NCI-H1436 treated with DMSO at 0.1 percent for 48 hours (cell line): ENCODE data around the gene TGFA.

Experiments
- DNase-seq: peaks from one replicate; lab custom pipeline; 2025; lab: John Stamatoyannopoulos, UW

The TGFA gene

GRCh38 chr2:70552501-70553333 is 909 bp downstream of the TGFA start:
- DNase-seq, result no peak

- no peak for DNase-seq
Measured at GRCh38 chr2:70551167-70551566, 2.5 kb downstream of the TGFA start.

GRCh38 chr2:70549962-70550361 is 3.7 kb downstream of the TGFA start:
- no peak for DNase-seq

GRCh38 chr2:70549064-70549710 is 4.4 kb downstream of the TGFA start:
- no peak for DNase-seq

- DNase-seq, result no peak
Measured at GRCh38 chr2:70548233-70548632, 5.4 kb downstream of the TGFA start.

GRCh38 chr2:70546885-70547284 is 6.7 kb downstream of the TGFA start:
- DNase-seq, result no peak

GRCh38 chr2:70546376-70546775 is 7.2 kb downstream of the TGFA start:
- no peak for DNase-seq

GRCh38 chr2:70541481-70542020 is 12.1 kb downstream of the TGFA start:
- DNase-seq, result no peak

GRCh38 chr2:70537840-70538239 is 15.8 kb downstream of the TGFA start:
- no peak for DNase-seq

- DNase-seq, result no peak
Measured at GRCh38 chr2:70536517-70537055, 17.0 kb downstream of the TGFA start.

- DNase-seq, result no peak
Measured at GRCh38 chr2:70535573-70535972, 18.1 kb downstream of the TGFA start.

- no peak for DNase-seq
Measured at GRCh38 chr2:70534183-70534836, 19.3 kb downstream of the TGFA start.

- DNase-seq, result no peak
Measured at GRCh38 chr2:70532244-70532935, 21.2 kb downstream of the TGFA start.

- DNase-seq, result no peak
Measured at GRCh38 chr2:70531419-70532086, 22.1 kb downstream of the TGFA start.

GRCh38 chr2:70529610-70530009 is 24.0 kb downstream of the TGFA start:
- no peak for DNase-seq

- no peak for DNase-seq
Measured at GRCh38 chr2:70528929-70529328, 24.7 kb downstream of the TGFA start.

GRCh38 chr2:70528276-70528675 is 25.4 kb downstream of the TGFA start:
- DNase-seq, result no peak

- DNase-seq, result no peak
Measured at GRCh38 chr2:70527447-70528080, 26.1 kb downstream of the TGFA start.

GRCh38 chr2:70526126-70526525 is 27.5 kb downstream of the TGFA start:
- DNase-seq, result no peak

- no peak for DNase-seq
Measured at GRCh38 chr2:70525032-70525431, 28.6 kb downstream of the TGFA start.
